HUES6 (cell line): ENCODE measurements around the gene CDCP1.

Experiments used
- H3K27ac ChIP-seq: 2 replicates; pipeline ENCODE4 v1.7.0; 2013; ENCODE audit warnings: low read depth, mild to moderate bottlenecking, low read length, inconsistent platforms
- H3K27me3 ChIP-seq: 2 replicates; pipeline ENCODE4 v1.6.1; 2013; ENCODE audit warnings: low read length; ENCODE audit not compliant: control insufficient read depth, insufficient read depth
- H3K36me3 ChIP-seq: 2 replicates; pipeline ENCODE4 v1.6.1; 2013; ENCODE audit warnings: low read length; ENCODE audit not compliant: control insufficient read depth, insufficient read depth
- H3K4me1 ChIP-seq: 2 replicates; pipeline ENCODE4 v1.6.1; 2013; ENCODE audit warnings: low read length; ENCODE audit not compliant: control insufficient read depth, insufficient read depth
- H3K4me3 ChIP-seq: 2 replicates; pipeline ENCODE4 v1.5.1; 2013; ENCODE audit warnings: low read depth, low read length
- H3K9ac ChIP-seq: one replicate; pipeline ENCODE4 v1.6.1; 2013; ENCODE audit warnings: mild to moderate bottlenecking, low read length
- H3K9me3 ChIP-seq: 2 replicates; pipeline ENCODE4 v1.6.1; 2013; ENCODE audit warnings: low read depth, low read length; ENCODE audit not compliant: control insufficient read depth, insufficient read depth

CDCP1 gene

GRCh38 chr3:45123581-45124269 is 22.5 kb downstream of the CDCP1 start:
- no peaks in the 10 kb centered on the region for H3K36me3 ChIP-seq
- peak overlapping the region; percentile 21; the same call in 1 of the 2 replicates for H3K27ac ChIP-seq
- peaks cover 11% of the 10 kb centered on the region for H3K4me1 ChIP-seq
- no peaks in the 10 kb centered on the region for H3K27me3 ChIP-seq
- no peaks in the 10 kb centered on the region for H3K9me3 ChIP-seq
- peak overlapping the region; percentile 7 for H3K9ac ChIP-seq
- no peak overlapping the region for H3K4me3 ChIP-seq

- no peak overlapping the region for H3K4me3 ChIP-seq
- peak overlapping the region; percentile 21; the same call in 1 of the 2 replicates for H3K27ac ChIP-seq
- no peaks in the 10 kb centered on the region for H3K9me3 ChIP-seq
- peak overlapping the region; percentile 7 for H3K9ac ChIP-seq
- peaks cover under 1% of the 10 kb centered on the region; the same call in 1 of the 2 replicates for H3K36me3 ChIP-seq
- no peaks in the 10 kb centered on the region for H3K27me3 ChIP-seq
- peaks cover 11% of the 10 kb centered on the region for H3K4me1 ChIP-seq
Observed at GRCh38 chr3:45123030-45123429, 23.1 kb downstream of the CDCP1 start.

- H3K27me3 ChIP-seq: no peaks in the 10 kb centered on the region
- H3K4me3 ChIP-seq: no peak overlapping the region
- no peak overlapping the region for H3K27ac ChIP-seq
- H3K36me3 ChIP-seq: peaks cover 4% of the 10 kb centered on the region
- H3K9me3 ChIP-seq: no peaks in the 10 kb centered on the region
- H3K4me1 ChIP-seq: peaks cover 11% of the 10 kb centered on the region
- no peak overlapping the region for H3K9ac ChIP-seq
Observed at GRCh38 chr3:45120359-45121158, 25.6 kb downstream of the CDCP1 start.

GRCh38 chr3:45119824-45120358 is 26.3 kb downstream of the CDCP1 start:
- Histone ChIP-seq H3K9ac (no peak overlapping the region), H3K4me1 (peaks cover 11% of the 10 kb centered on the region), H3K4me3 (no peak overlapping the region), H3K9me3 (no peaks in the 10 kb centered on the region), H3K27me3 (no peaks in the 10 kb centered on the region), H3K27ac (no peak overlapping the region), H3K36me3 (peaks cover 4% of the 10 kb centered on the region)

DNA sequence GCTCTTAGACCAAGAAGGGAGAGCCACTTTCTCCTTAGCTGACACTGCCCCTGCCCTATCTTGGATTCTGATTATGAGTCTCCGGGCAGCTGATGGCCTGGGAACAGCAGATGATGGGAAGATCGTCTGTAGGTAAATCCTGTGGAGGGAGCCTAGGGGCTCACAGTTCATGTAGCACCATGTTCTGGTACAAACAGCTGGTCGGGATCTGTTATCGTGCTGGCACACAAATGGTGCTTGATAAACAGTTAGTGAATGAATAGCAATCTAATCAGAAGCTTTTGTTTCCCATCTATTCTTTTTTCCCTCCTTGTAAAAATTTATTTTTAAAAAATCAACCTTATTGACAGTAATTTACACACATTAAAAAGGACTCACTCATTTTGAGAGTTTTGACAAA is 26.8 kb downstream of the CDCP1 start:
- Histone ChIP-seq H3K9ac (no peak overlapping the region), H3K36me3 (peaks cover 4% of the 10 kb centered on the region), H3K4me1 (peaks cover 11% of the 10 kb centered on the region), H3K4me3 (no peak overlapping the region), H3K27ac (no peak overlapping the region), H3K27me3 (no peaks in the 10 kb centered on the region), H3K9me3 (no peaks in the 10 kb centered on the region)

DNA sequence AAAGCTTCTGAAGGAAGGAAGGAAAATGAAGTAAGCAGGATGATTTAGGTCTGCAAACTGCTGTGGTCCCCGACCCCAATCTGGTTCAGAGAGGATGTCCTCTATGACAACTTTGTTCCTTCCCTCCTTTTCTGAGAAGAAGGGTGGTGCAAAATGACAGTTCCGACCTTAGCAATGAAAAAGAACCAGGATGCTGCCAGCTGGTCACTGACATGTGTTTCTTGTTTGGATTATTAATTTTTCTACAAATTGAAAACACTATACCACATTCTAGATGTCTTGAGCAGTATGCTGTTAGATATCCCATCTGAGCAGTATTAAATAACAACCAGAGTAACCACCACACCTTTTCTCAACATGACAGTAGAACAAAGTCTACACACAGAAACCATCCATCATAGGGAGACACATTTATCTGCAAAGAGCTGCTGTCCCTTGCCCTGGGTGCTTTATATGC is 27.5 kb downstream of the CDCP1 start:
- Histone ChIP-seq H3K9ac (no peak overlapping the region), H3K27ac (no peak overlapping the region), H3K36me3 (peaks cover 4% of the 10 kb centered on the region), H3K4me3 (no peak overlapping the region), H3K27me3 (no peaks in the 10 kb centered on the region), H3K4me1 (peaks cover 6% of the 10 kb centered on the region; the same call in 1 of the 2 replicates), H3K9me3 (no peaks in the 10 kb centered on the region)

GRCh38 chr3:45116350-45116749 is 29.8 kb downstream of the CDCP1 start:
- Histone ChIP-seq H3K9ac (no peak overlapping the region), H3K4me3 (no peak overlapping the region), H3K27me3 (no peaks in the 10 kb centered on the region), H3K4me1 (no peaks in the 10 kb centered on the region), H3K9me3 (no peaks in the 10 kb centered on the region), H3K36me3 (peaks cover 6% of the 10 kb centered on the region), H3K27ac (no peak overlapping the region)

DNA sequence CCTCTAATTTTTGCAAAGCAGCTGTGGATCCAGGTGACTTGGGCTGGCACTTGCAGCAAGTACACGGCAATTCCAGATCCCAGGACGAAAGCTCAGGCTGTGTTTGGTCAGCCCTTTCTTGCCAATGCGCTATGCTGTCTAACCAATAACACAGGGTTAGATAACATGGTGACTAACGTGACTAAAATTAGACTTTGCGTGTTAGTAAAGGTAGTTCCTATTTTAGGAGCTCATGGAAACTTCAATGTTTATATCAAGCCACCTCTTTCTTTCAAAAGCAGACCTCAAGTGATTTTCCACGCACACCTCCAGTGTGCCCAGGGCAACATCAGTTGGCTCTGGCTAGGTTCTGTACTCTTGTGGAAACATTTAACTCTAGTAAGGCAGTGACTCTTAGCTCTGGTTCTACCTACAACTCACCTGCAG is 32.5 kb downstream of the CDCP1 start:
- no peaks in the 10 kb centered on the region for H3K9me3 ChIP-seq
- H3K27me3 ChIP-seq: no peaks in the 10 kb centered on the region
- no peaks in the 10 kb centered on the region for H3K4me1 ChIP-seq
- no peak overlapping the region for H3K9ac ChIP-seq
- no peak overlapping the region for H3K4me3 ChIP-seq
- H3K27ac ChIP-seq: no peak overlapping the region
- H3K36me3 ChIP-seq: peaks cover 27% of the 10 kb centered on the region

DNA sequence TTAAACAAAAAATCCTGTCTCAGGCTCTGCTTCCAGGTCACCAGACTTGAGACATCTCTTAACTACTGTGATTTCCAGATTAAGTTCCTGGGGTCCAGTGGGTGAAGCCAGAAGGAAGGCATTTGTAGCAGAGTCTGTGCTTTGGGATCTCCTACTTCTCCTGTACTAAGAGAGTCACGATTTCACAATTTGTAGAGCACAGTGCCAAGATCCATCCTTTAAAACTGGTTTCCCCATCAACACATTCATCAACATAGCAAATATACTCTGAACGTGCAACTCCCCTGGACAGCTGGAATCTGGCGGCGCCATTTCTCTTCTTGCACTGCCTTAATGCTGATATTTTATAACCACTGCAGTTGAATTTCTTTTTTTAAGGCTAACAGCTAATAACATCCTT is 33.2 kb downstream of the CDCP1 start:
- Histone ChIP-seq H3K4me1 (no peaks in the 10 kb centered on the region), H3K9ac (no peak overlapping the region), H3K36me3 (peaks cover 26% of the 10 kb centered on the region), H3K27me3 (no peaks in the 10 kb centered on the region), H3K4me3 (no peak overlapping the region), H3K9me3 (no peaks in the 10 kb centered on the region), H3K27ac (no peak overlapping the region)

- no peak overlapping the region for H3K4me3 ChIP-seq
- no peaks in the 10 kb centered on the region for H3K27me3 ChIP-seq
- H3K9me3 ChIP-seq: no peaks in the 10 kb centered on the region
- H3K9ac ChIP-seq: no peak overlapping the region
- H3K27ac ChIP-seq: no peak overlapping the region
- no peaks in the 10 kb centered on the region for H3K4me1 ChIP-seq
- H3K36me3 ChIP-seq: peaks cover 35% of the 10 kb centered on the region
Observed at GRCh38 chr3:45110509-45110833, 35.7 kb downstream of the CDCP1 start.
